Hepatocyte (in vitro differentiated cells): Measurements from ENCODE around the gene GIMD1. TPM values are rescaled to one million over a fixed set of nuclear protein-coding genes. Genes with fewer than 3 reads are reported as not detected.

Experiments
- DNase-seq: peaks from one replicate; pipeline ENCODE4 v3.0.0-alpha.2; 2016; ENCODE audit warnings: low spot score
- H2AFZ ChIP-seq: fragments of 200-600 bp; sonication (generic); 2 replicates; pipeline ENCODE4 v1.6.0; 2016; ENCODE audit warnings: antibody characterized with exemption, mild to moderate bottlenecking
- H3K27ac ChIP-seq: fragments of 200-600 bp; sonication (generic); 2 replicates; pipeline ENCODE4 v1.5.1; 2016; ENCODE audit warnings: mild to moderate bottlenecking
- H3K27me3 ChIP-seq: fragments of 200-600 bp; sonication (generic); 2 replicates; pipeline ENCODE4 v1.6.1; 2016
- H3K36me3 ChIP-seq: fragments of 200-600 bp; sonication (generic); replicated peaks from 2 replicates; pipeline ENCODE4 v1.5.1; 2016; ENCODE audit warnings: low read depth; ENCODE audit not compliant: insufficient read depth
- H3K4me1 ChIP-seq: fragments of 200-600 bp; sonication (generic); 2 replicates; pipeline ENCODE4 v1.5.1; 2016; ENCODE audit warnings: mild to moderate bottlenecking, moderate library complexity; ENCODE audit not compliant: insufficient read depth
- H3K4me2 ChIP-seq: fragments of 200-600 bp; sonication (generic); 2 replicates; pipeline ENCODE4 v1.6.0; 2016
- H3K4me3 ChIP-seq: fragments of 200-600 bp; sonication (generic); 2 replicates; pipeline ENCODE4 v1.5.1; 2016; ENCODE audit warnings: mild to moderate bottlenecking
- H3K79me2 ChIP-seq: fragments of 200-600 bp; sonication (generic); 2 replicates; pipeline ENCODE4 v1.6.0; 2017; ENCODE audit warnings: mild to moderate bottlenecking
- H3K9me2 ChIP-seq: fragments of 200-600 bp; sonication (generic); replicated peaks from 2 replicates; pipeline ENCODE4 v1.6.0; 2017; ENCODE audit warnings: mild to moderate bottlenecking; ENCODE audit not compliant: insufficient read depth
- H3K9me3 ChIP-seq: fragments of 200-600 bp; sonication (generic); 2 replicates; pipeline ENCODE4 v1.5.1; 2016; ENCODE audit warnings: low read depth, mild to moderate bottlenecking
- H4K20me1 ChIP-seq: fragments of 200-600 bp; sonication (generic); 2 replicates; pipeline ENCODE4 v1.6.0; 2016; ENCODE audit warnings: mild to moderate bottlenecking; ENCODE audit not compliant: insufficient read depth, poor library complexity, severe bottlenecking
- CTCF ChIP-seq: fragments of 200-600 bp; sonication (generic); IDR thresholded peaks from 2 replicates; pipeline ENCODE4 v1.5.1; 2016; ENCODE audit warnings: antibody characterized with exemption, mild to moderate bottlenecking; ENCODE audit not compliant: poor library complexity
- EZH2 ChIP-seq: fragments of 200-600 bp; sonication (generic); IDR thresholded peaks from 2 replicates; pipeline ENCODE4 v1.6.1; 2016; ENCODE audit warnings: antibody characterized with exemption, mild to moderate bottlenecking, borderline replicate concordance
- EZH2phosphoT487 ChIP-seq: fragments of 200-600 bp; sonication (generic); IDR thresholded peaks from one replicate; pipeline ENCODE4 v1.6.1; 2018; ENCODE audit warnings: antibody characterized with exemption, mild to moderate bottlenecking, low read depth, moderate library complexity; ENCODE audit not compliant: unreplicated experiment, severe bottlenecking
- WGBS: methylation state at CpG from one replicate; pipeline ENCODE4 v1.1.6; 2016; ENCODE audit warnings: low lambda C conversion rate; ENCODE audit errors: missing lambda C conversion rate; 5-methylcytosine and 5-hydroxymethylcytosine counted together
- polyA plus RNA-seq: library from polyadenylated mRNA; unstranded; fragments of >200 nt; fragmentation: Nextera tagmentation; extraction: Ambion mirVana; gene quantifications from 2 replicates; pipeline ENCODE4 v1.2.1, GENCODE V29; 2016
- total RNA-seq: library from RNA; depleted of rRNA; stranded (reverse); fragments of >200 nt; gene quantifications from 2 replicates; pipeline ENCODE4 v1.2.3, GENCODE V29; 2014

GIMD1 gene
- total and polyA plus RNA-seq, 2 experiments from 2014 or later = not detected

GRCh38 chr4:106338671-106339070, 29.9 kb downstream of the GIMD1 start:
- Histone ChIP-seq H2AFZ (no peak overlapping the region), H3K27ac (no peak overlapping the region), H3K79me2 (peaks cover 54% of the 10 kb centered on the region), H3K9me3 (no peaks in the 10 kb centered on the region), H3K4me1 (no peaks in the 10 kb centered on the region), H3K27me3 (no peaks in the 10 kb centered on the region), H3K4me2 (no peak overlapping the region), H3K4me3 (no peak overlapping the region), H3K9me2 (no peaks in the 10 kb centered on the region), H3K36me3 (peaks cover 5% of the 10 kb centered on the region), H4K20me1 (no peaks in the 10 kb centered on the region)
- DNase-seq = no peak
- WGBS = 95% methylated on average over 3 of the region's 3 CpGs
- no peak for TF ChIP-seq EZH2
- TF ChIP-seq CTCF = no peak
- TF ChIP-seq EZH2phosphoT487 = no peak

- Histone ChIP-seq H3K27ac (no peak overlapping the region), H3K9me3 (no peaks in the 10 kb centered on the region), H3K4me3 (no peak overlapping the region), H3K9me2 (no peaks in the 10 kb centered on the region), H3K4me2 (no peak overlapping the region), H3K4me1 (no peaks in the 10 kb centered on the region), H3K36me3 (peaks cover 7% of the 10 kb centered on the region), H3K27me3 (no peaks in the 10 kb centered on the region), H2AFZ (no peak overlapping the region), H3K79me2 (peaks cover 48% of the 10 kb centered on the region), H4K20me1 (no peaks in the 10 kb centered on the region)
- DNase-seq = no peak
- TF ChIP-seq CTCF (no peak), EZH2 (no peak), EZH2phosphoT487 (no peak)
Observed at GRCh38 chr4:106337916-106338315, 30.7 kb downstream of the GIMD1 start.

- TF ChIP-seq EZH2 (no peak), CTCF (no peak), EZH2phosphoT487 (no peak)
- Histone ChIP-seq H3K4me1 (no peaks in the 10 kb centered on the region), H3K4me3 (no peak overlapping the region), H3K27ac (no peak overlapping the region), H3K36me3 (peaks cover 7% of the 10 kb centered on the region), H2AFZ (no peak overlapping the region), H3K9me2 (no peaks in the 10 kb centered on the region), H3K9me3 (no peaks in the 10 kb centered on the region), H3K79me2 (peaks cover 35% of the 10 kb centered on the region), H4K20me1 (no peaks in the 10 kb centered on the region), H3K4me2 (no peak overlapping the region), H3K27me3 (no peaks in the 10 kb centered on the region)
- 93% methylated on average over 3 of the region's 3 CpGs for WGBS
- no peak for DNase-seq
Observed at GRCh38 chr4:106336618-106337017, 32.0 kb downstream of the GIMD1 start.

GRCh38 chr4:106334741-106335470, 33.7 kb downstream of the GIMD1 start:
- Histone ChIP-seq H3K9me3 (no peaks in the 10 kb centered on the region), H4K20me1 (no peaks in the 10 kb centered on the region), H2AFZ (no peak overlapping the region), H3K4me2 (no peak overlapping the region), H3K79me2 (peaks cover 22% of the 10 kb centered on the region), H3K36me3 (peaks cover 7% of the 10 kb centered on the region), H3K4me3 (no peak overlapping the region), H3K9me2 (no peaks in the 10 kb centered on the region), H3K27me3 (no peaks in the 10 kb centered on the region), H3K4me1 (no peaks in the 10 kb centered on the region), H3K27ac (no peak overlapping the region)
- no peak for DNase-seq
- TF ChIP-seq EZH2phosphoT487 (no peak), EZH2 (no peak), CTCF (no peak)
- 55% methylated on average over 1 of the region's 1 CpG for WGBS
